Glomerular visceral epithelial cell (primary cell): ENCODE data around the gene KIF21B.

Experiments
- DNase-seq: peaks from one replicate; pipeline ENCODE4 v3.0.0-alpha.2; 2016; ENCODE audit errors: extremely low spot score

Gene KIF21B

DNA sequence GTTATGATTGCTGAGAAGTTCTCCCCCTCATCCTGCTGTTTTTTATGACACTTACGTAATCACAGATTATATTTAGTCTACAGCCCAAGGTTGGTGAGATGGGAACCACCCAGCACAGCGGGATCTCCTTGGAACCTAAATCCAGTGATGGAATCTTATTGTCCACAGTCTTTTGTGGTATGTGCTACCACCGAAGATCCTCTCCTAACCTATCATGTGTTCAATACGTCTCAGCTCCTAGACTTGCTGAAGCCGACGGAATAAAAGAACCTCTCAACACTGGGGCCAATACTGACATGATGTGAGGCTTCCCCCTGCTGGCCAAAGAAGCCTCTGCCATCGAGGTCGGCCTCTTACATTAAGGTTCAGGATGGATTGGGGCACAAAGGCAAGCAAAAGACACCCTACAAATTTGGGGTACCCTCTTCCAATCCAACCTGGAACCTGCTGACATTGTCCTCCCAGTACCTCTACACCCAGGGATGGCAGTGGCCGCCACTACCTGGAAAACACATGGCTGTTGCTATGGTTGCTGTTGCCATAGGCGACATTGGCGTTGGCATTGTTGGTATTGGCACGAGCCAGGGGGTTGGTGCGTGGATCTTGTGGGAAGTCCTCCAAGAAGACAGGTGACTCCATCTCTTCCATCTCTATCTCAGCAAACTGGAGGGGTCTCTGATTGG, 19.4 kb upstream of the KIF21B start:
- peak; percentile 68 for DNase-seq

DNA sequence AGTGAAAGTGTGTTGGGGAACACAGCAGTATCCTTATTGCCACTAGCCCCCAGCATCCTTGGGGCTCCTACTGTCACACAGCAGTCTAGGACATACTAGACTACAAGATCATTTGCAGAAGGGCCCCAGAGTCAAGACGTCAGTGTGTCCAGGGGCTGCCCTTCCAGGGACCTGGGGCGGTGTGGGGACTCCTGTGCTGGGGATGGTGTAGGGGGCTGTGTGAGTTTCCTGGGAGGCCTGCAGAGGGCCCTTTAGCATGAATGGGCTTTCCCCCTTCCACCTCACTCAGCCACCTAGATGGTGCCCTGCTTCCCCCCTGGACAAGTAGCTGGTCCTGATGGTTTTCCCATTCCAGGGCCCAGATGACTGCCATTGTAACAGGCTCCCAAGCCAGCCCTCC, 17.5 kb upstream of the KIF21B start:
- DNase-seq = no peak

DNA sequence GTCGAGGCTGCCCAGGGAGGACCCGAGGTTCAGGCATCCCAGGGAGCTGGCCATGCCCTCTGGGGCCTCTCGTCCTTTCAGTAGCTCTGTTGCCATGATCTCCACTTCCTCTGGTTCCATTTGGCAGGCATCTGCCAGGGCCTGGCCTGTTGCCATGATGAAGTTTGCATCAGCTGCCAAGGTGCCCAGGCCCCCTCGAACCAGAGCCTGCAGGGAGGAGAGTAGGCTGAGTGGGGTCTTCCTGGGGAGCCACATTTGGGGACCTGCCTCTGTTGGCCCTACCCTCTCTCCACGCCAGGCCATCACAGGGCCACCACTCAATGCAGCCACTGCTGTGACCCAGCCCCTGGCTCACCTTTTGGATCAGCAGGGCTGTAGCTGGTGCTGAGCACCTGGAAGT, 16.4 kb upstream of the KIF21B start:
- no peak for DNase-seq

GRCh38 chr1:201039418-201039817, 15.9 kb upstream of the KIF21B start:
- DNase-seq = no peak

- no peak for DNase-seq
Observed at GRCh38 chr1:201038186-201038876, 14.8 kb upstream of the KIF21B start.

DNA sequence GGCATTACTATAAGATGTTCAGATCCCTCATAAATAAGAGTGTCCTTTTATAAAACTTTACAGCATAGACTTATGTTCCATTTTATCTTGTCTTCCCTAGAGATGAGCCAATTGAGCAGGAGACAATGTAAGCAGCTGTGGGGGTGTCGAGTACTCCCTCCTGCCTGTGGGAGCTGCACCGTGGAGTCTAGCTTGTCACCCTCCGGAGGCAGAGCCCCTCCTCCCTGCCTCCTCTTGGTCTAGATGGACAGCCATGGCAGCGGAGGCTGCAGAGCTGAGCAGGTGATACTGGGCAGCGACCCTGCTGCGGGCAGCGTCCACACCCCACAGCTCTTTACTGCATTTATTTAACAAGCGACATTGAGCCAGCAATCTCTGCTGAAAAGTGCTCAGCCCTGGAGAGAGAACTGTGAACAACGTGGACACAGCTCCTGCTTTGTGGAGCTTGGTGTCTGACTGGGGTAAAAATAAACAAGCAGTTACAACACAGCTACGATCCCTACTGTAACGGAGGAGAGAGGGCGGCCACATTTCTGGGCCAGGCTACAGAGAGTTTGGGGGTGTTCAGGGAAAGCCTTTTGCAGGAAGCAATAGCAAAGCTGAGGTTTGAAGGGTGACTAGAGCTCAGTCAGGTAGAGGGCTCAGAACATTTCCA, 12.8 kb upstream of the KIF21B start:
- DNase-seq = no peak

DNA sequence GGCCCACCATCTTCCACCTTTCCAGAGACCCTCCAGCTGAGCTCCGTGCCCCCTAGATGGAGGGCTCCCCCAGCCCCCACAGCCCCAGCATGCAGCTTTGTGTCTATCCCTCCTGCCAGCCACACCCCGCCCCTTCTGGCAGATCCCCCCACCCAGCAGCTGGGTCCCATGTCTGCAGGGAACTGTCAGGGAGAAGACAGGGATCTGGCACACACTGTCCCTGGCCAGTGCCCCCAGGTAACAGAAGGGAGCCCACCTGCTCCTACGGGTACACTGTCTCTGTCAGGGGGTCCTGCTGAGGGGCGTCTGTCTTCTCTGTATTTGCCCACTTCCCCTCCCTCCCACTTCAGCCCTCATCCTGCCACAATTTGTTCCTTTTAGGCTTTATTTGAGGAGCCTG, 11.2 kb upstream of the KIF21B start:
- no peak for DNase-seq

DNA sequence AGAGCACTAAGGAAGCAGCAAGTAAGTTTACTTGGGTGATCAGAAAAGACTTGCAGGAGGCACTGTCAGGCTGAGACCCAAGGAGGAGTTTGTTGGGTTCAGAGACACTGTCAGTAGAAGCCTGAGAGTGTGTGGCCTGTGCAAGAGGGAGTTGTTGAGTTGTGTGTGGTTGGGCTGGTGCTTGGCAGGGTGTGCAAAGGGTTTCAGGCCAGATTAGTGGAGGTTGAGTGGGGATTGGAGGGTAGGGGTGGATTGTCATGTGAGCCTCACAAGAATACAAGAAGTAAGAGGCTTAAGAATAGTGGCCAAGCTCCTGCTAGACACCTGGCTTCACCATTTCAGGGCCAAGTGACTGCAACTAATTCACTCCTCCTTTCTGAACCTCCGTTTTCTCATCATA, 8.9 kb upstream of the KIF21B start:
- DNase-seq = no peak

- DNase-seq = no peak
Observed at GRCh38 chr1:201028461-201028889, 5.0 kb upstream of the KIF21B start.

- DNase-seq = no peak
Observed at GRCh38 chr1:201026836-201027235, 3.3 kb upstream of the KIF21B start.

GRCh38 chr1:201026234-201026633, 2.7 kb upstream of the KIF21B start:
- DNase-seq = no peak

GRCh38 chr1:201025571-201026002, 2.1 kb upstream of the KIF21B start:
- peak; percentile 72 for DNase-seq

- DNase-seq = no peak
Observed at GRCh38 chr1:201024625-201024998, 1.1 kb upstream of the KIF21B start.

GRCh38 chr1:201023920-201024624, 558 bp upstream of the KIF21B start:
- DNase-seq = no peak

- DNase-seq = no peak
Observed at GRCh38 chr1:201022820-201023516, 546 bp downstream of the KIF21B start.

DNA sequence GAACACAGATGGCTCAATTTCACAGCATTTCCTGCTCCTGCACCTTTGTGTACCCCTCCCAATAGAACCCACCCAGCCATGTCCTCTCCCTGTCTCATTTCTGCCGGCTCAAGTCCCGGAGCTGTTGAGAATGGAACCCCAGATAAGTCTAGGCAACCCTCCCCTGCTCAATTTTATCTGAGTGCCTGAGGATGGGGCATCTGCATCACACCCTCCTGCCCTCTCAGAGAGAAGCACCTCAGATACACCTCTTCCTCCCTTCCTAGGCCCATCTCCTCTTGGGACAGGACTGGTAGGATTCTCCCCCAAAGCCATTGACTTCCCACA, 1.1 kb downstream of the KIF21B start:
- DNase-seq = no peak

DNA sequence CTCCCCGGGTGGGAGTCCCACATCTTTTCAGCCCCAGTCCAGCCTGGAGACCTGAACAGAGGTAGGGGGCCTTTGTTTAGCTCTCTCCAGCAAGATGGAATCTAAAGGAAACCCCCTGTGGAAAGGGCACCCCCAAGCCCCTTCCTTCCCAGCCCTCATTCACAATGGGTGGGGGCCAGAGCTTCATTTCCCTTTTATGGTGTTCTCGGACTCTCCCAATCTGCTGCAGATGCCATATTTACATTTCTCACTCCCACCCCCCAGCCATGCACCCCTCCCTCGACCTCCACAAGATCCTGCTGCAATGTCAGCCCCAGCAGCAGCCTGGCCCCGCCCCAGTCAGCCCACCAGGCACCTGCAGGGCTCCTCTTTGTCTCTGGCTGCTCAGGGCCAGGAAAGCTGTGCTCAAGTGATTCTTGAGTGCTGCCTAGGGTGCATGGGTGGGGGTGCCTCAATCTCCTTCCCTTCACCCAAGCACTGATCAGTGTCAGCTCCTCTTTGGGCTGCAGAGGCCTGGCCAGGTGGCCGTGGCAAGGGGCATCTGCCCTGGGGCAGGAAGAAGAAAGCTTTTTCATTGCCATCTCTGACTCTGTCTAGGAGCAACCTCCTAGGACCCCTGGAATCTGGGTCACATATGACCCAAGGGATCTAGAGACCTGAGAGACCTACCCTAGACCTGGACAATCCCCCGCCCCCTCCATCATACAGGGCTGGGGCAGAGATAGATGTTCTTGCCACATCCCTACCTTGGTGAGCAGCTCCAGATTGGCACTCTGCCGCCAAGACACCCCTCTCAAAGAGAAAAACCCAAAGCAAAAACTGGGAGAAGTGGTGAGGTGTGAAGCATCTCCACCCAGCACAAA, 1.7 kb downstream of the KIF21B start:
- no peak for DNase-seq

DNA sequence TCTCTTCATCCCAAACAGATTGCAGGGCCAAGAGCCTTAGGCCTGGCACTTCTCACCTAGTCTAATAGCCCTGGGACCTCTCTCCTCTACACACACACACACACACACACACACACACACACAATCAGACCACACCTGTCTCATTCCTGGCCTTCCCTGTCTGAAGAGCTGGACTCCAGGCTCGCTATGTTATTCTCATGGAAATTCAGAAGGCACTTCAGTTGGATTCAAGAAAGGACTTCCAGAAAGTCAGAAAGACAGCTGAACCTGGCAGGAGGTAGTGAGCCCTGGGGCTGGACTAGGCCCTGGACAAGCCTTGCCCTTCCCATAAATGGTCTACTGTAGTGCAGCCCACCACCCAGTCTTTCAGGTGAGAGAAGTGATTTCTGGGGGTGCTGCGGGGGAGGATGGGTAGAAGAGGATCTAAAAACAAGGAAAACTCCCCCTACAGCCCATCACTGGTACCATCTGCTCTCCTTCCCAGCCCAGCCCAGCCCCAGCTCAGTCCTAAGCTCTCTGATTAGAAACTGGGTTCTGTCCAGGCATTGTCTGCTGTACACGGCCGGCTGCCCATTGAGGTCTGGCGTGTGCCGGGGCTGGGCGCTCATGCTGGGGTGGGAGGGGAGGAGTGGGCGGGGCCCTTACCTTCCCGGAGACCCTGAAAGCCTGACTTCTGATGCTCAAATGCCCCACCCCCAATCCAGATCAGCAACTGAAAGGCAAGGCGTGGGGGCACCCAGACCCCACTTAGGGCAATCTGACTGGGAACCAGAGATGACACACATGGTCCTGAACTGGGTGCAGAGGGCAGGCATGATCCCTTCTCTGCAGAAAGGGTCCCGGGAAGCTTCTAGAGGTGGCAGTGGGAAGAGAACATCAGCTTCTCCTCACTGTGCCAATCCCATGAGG, 2.5 kb downstream of the KIF21B start:
- peak; percentile 48 for DNase-seq

GRCh38 chr1:201020040-201020591, 3.4 kb downstream of the KIF21B start:
- no peak for DNase-seq
